ENCODE results near the gene EIF3A.
"Not testable (repeated sequence)": the region's sequence is repeated elsewhere in the genome, so short reads cannot be mapped to it uniquely, and the experiment has no call there.

EIF3A gene

DNA sequence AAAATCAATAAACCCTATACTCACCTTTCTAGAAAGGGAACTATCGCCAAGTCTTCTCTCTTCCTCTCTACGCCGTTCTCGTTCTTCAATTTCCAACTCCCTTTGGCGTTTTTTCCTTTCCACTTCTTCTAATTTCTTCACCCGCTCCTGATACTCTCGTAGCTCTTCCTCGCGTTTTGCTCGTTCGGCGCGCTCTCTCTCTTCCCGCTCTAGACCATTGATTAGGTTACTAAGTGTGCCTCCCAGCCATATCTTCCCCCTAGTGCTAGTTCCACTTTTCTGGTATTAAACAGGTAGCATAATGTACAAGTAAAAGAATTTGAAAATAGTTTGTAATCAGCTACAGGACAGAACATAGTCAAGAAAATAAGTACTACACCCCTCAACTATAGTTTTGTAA lies 30.8 kb downstream of the EIF3A start:
- no peak for DNase-seq

DNA sequence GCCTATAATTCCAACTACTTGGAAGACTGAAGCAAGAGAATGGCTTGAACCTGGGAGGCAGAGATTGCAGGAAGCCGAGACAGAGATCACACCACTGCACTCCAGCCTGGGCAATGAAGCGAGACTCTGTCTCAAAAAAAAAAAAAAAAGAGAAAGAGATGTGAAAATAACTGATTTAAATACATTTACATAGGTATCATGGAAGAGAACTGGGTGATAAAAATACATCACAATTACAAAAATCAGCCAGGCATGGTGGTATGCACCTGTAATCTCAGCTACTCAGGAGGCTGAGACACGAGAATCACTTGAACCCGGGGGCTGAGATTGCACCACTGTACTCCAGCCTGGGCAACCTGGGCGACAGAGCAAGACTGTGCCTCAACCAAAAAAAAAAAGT lies 31.3 kb downstream of the EIF3A start:
- DNase-seq, result no peak

DNA sequence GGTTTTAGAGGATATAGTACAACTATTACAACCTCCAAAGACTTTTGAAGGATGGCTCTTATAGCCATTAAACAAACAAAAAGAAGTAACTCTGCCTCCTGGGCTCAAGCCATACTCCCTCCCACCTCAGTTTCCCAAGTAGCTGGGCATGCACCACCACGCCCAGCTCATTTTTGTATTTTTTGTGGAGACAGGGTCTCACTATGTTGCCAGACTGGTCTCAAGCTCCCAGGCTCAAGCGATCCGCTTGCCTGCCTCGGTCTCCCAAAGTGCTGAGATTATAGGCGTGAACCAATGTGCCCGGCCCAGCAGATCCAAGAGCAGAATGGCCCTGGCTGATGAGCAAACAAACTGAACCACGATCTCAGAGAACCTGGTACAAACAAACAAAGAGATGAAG lies 35.1 kb downstream of the EIF3A start:
- no peak for DNase-seq

DNA sequence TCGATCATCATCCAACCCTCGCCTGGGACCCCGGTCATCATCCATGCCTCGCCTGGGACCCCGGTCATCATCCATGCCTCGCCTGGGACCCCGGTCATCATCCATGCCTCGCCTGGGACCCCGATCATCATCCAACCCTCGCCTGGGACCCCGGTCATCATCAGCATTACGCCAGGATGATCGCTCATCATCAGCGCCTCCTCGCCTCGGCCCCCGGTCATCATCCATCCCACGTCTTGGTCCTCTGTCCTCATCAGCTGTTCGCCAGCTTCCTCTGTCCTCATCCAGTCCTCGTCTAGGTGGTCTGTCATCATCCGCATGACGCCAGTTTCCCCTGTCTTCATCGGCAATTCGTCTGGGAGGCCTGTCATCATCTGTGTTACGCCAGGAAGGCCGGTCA lies 38.4 kb downstream of the EIF3A start:
- no peak for DNase-seq

DNA sequence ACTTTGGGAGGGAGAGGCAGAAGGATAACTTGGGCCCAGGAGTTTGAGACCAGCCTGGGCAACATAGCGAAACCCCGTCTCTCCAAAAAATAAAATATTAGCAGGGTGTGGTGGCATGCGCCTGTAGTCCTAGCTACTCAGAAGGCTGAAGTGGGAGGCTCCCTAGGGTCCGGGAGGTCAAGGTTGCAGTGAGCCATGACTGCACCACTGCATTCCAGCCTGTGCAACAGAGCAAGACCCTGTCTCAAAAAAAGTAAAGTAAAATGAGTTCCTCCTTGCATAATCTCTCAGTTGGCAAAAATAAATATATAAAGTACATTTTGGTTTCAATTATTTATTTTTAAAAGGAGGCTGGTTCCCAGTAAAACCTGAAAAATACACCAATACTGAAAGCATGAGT lies 39.3 kb downstream of the EIF3A start:
- DNase-seq, result no peak

DNA sequence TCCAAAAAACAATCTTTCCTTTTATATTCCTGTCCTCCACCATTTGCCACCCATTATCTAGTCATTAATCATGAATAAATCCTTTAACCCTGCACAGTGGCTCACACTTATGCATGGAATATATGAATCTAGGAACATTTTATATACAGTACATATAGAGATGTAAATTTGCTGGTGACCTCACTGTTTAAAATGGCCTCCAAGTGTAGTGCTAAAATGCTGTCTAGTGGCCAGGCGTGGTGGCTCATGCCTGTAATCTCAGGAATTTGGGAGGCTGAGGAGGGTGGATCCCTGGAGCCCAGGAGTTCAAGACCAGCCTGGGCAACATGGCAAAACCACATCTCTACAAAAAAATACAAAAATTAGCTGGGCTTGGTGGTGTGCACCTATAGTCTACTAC lies 41.5 kb downstream of the EIF3A start:
- no peak for DNase-seq

DNA sequence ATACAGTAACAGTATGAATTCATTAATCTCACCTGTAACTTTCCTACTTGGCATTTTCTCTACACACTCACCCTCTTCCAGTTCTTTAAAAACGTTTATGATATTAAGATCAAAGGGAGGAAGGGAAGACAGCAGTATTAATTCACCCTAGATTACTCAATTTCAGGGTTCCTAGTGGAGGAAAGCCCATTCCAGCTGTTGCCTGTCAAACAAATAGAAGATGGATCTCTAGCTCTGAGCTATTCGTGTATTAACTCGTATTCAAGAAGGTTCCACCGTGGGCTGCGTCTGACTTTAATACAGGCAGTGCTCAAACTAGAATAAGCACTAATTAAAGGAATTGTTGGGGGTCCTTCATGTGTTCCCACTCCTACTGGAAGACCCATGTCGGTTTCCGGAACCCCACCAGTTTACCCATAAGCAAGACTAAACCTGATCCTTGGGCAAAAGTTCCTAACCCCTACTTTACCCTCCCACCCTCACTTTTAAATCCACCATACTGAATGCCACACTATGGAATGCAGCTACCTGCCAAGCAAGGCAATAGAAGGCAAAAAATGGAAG lies 49.0 kb downstream of the EIF3A start:
- no peak for DNase-seq

DNA sequence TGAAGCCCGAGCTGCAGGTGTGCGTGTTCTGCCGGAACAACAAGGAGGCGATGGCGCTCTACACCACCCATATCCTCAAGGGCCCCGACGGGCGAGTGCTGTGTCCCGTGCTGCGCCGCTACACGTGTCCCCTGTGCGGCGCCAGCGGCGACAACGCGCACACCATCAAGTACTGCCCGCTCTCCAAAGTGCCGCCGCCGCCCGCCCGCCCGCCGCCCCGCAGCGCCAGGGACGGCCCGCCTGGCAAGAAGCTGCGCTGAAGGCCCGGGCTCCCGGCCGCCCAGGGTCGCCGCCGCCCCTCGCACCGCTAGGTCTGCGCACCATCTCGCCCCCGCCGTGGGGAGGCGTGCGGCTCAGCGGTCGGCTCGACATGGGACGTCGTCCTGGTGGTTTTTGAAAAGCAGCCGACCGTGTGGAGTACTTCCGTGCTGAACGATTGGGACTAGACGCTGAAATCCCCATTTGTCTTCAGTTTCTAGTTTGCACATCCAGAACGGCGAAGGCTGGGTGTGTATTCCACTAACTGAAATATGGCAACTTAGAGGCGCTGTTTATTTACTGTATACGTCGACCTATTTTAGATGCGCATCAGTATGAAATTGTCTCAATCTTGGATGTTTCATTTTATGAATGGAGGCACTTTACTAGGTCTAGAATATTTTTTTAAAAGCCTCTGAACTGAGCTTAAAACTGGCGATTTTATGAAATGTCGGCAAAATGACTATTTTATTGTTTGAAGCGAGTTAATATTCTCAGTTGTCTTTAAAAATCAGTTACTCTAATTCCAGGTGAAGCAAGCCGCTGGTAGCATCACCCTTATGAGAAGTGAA lies 50.0 kb downstream of the EIF3A start:
- no peak for DNase-seq

DNA sequence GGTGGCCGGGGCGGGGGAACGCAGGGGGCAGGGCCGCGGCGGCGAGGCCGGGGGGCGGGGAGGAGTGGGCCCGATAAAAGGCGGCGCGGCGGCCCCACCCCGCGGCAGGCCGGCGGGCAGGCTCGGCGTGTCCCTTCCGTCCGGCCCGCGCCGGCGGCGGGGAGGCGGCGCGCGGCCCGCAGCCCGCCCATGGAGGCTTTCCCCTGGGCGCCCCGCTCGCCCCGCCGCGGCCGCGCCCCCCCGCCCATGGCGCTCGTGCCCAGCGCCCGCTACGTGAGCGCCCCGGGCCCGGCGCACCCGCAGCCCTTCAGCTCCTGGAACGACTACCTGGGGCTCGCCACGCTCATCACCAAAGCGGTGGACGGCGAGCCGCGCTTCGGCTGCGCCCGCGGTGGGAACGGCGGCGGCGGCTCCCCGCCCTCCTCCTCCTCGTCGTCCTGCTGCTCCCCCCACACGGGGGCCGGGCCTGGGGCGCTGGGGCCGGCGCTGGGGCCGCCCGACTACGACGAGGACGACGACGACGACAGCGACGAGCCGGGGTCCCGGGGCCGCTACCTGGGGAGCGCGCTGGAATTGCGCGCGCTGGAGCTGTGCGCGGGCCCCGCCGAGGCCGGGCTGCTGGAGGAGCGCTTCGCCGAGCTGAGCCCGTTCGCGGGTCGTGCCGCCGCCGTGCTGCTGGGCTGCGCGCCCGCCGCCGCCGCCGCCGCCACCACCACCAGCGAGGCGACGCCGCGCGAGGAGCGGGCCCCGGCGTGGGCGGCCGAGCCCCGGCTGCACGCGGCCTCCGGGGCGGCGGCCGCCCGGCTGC lies 50.8 kb downstream of the EIF3A start, which contains the start of gene NANOS1:
Gene NANOS1 (plus strand): TSS at position 102 of the 808 bp plus-strand sequence. CDS start 88 bp downstream, at position 190.
- peak; percentile 49 for DNase-seq

DNA sequence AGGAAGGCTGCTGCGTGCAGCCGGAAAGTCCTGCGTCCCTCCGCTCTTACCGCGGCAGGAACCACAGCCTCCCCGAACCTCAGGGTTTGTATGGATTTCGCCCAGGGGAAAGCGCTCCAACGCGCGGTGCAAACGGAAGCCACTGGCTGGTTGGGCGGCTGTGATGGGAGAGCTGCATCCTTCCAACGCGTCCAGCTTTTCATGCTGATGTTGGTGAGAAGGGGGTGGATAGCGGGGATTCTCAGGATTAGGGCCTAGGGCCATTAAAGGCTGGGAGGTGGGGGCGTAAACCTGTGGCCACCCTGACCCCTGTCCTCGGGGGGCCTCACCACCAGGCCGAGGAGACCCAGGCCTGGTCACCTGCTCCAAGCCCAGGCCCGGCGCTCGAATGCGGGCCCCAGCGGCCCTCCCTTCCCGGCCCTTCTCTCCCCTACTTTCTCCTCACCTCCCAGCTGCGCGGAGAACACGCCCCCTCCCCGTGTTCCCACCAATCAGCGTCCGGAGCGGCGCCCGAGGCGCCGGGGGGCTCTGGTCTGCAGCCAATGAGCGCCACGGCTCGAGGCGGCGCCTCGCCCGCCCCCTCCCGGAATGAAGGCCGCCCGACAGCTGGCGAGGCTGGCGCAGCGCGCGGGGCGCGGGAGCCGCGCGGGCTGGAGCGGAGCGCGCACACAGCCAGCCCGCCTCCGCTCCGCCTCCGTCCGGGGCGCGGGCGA lies 51.6 kb downstream of the EIF3A start:
- DNase-seq, result peak; percentile 67

DNA sequence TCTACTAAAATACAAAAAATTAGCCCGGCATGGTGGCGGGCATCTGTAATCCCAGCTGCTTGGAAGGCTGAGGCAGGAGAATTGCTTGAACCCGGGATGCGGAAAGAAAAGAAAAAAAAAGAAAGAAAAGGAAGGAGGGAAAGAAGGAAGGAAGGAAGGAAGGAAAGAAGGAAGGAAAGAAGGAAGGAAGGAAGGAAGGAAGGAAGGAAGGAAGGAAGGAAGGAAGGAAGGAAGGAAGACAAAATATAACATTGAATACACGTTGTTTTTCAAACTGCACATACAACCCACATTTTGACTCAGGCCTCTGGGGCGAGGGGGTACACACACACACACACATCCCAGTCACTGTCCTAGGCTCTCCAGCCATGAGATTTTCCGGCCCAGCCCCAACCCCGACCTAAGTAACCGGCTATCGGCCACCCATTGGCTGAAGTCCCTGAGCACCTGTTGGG lies 52.1 kb downstream of the EIF3A start:
- DNase-seq, result not testable (repeated sequence)

DNA sequence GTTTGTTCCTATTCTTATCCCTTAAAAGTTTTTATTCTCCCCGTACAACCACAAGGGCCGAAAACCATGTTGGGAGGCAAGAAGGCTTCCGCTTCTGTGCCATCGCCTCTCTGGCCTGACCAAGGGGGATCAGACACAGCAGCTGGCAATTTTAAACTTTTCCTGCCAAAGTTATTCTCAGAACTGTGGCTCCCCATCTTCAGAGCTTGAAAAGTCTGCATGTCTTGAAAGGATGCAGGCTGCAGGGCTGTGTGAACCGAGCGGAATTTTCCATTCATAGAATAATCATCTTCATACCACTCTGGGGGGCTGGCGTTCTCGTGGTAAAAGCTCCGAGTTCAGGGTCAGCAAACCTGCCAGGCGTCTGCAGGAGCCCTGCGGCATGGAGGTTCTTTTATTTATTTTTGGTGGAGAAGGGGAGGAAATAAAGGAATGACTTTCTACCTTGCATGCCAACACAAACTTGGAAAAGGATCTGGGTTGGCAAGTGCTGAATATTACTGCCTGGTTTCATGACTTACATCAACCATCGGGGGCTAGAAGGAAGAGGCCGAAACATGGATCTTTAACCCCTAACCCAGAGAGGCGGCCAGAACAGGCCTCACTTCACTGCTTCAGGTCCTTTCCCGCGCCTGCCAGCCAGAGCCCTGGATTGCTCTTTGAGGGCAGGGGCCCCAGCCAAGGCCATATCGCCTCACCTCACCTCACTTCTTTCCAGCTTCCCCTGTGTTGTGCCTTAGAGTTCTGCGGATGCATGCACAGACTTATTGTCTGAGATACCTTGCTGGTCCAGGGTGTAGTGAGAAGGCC lies 54.1 kb downstream of the EIF3A start:
- DNase-seq, result no peak

DNA sequence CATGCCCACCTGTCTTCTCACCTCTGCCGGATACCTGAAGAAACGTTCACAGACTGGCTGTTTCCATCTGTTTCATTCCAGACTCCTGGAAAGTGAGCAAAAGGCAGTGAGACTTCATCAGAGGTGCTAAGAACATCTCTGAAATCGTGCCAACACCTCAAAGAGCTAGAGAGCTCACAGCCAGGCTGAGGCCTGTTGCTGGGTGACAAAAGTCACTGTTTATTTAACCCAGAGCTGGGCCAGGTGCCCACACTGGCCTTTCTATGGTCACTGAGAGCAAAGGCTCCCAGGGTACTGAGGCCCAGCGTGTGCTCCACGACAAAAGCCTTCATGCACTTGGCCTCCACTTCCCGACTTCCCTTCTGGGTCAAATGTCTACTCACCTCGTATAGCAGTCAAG lies 54.8 kb downstream of the EIF3A start:
- DNase-seq, result no peak

DNA sequence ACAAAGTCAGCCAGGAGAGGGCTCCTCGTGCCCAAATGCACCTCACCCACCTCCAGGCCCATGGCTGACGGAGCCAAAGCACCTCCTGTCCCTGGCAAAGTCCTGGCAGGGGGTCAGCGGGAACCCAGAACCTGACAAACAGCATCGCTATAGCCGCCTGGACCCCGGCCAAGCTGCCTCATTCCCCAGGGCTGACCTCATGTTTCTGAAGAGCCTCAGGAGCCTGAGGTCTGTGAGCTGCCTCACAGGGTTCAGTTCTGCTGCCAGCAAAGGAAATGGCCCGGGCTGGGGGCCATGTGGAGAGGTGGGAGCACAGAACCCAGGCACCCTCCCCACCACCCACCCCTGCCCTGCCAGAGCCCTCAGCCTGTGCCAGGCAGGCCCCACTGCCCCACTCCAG lies 55.3 kb downstream of the EIF3A start:
- DNase-seq, result no peak

DNA sequence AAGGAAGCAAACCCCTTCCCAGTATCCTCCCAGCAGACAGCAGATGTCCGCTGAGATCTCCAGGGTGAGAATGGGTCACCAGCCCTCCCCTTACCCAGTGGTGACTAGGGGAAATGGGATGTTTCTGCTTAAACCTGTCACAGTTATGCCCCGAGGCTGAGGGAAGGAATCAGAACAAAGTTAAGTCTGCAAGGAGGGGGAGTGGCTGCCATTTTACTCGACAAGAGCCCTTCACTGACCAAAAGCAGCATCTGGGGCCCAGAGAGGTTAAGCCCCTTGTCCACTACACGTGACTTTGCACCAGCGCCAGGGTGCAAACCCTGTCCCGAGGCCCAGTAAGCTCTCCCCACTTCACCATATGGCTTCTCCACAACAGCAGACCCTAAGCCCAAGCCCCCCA lies 55.7 kb downstream of the EIF3A start:
- no peak for DNase-seq

DNA sequence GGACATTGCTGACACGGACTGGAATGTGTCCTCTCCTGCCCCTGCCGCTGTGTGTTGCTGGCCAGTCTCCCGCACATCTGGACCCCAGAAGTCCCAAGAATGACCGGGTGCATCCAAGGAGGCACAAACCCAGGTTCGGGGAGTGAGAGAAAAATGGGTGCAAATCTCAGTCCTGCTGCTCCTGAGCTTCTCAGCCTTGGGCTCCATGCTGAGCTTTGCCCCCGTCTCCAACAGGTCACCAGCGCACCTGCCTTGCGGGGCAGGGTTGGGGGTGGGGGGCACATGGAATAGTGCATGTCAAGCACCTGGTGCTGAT lies 57.1 kb downstream of the EIF3A start:
- DNase-seq, result no peak

DNA sequence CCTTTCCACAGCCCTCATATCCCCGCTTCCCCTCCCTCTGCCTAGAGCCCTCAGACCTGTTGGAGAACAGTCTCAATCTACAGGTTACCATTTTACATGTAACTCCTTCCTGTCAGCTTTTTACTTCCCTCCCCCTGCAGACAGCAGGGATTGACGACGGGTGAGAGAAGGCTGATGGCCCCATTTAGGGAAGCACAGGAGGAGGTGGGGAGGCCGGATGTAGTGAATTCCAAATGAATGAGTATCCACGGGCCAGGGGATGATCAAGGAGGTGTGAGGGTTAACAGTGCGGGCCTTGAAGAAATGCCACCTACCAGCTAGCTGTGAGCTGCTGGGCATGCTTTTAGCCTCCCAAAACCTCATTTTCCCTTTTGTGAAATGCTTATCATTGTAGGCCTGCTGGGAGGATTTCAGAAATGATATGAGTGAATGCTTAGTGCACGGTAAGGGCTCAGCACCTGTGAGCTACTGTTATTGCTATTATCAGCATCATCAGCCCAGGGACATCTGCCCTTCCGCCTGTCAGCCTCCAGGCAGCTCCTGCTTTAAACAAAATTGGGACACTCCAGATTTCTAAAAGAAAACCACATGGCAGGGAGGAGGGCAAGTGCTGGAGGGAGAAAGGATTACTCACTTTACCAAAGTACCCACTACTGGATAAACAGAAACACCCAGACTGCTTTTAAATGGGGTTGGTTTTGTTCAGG lies 57.6 kb downstream of the EIF3A start:
- DNase-seq, result no peak

DNA sequence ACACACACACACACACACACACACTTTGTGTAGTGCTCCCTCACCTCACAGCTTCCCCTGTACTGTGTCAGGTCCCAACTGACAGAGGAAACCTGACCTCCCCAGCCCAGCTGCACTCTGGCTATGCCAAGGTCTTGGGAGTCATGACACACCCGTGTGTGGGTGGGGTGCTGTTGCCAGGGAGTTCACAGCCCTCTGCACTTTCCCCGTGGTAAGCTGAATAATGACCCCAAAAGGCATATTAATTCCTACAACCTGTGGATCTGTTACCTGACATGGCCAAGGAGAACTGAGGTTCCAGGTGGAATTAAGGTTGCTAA lies 60.0 kb downstream of the EIF3A start:
- DNase-seq, result no peak

DNA sequence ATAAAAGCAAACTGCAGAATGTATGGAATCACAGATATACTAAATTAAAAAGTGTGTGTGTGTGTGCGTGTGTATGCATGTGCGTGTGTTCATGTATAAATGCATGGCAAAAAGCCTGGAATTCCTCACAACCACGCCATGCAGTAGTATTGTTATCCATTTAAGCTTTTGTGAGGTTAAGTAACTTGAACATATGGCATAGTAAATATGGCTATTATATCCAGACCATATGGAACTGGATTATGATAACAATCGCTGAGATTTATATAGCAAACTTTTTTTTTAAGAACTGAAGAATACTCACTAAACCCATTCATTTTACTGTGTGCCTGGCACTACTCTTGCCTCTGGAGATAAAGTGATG lies 73.4 kb downstream of the EIF3A start:
- DNase-seq, result no peak

DNA sequence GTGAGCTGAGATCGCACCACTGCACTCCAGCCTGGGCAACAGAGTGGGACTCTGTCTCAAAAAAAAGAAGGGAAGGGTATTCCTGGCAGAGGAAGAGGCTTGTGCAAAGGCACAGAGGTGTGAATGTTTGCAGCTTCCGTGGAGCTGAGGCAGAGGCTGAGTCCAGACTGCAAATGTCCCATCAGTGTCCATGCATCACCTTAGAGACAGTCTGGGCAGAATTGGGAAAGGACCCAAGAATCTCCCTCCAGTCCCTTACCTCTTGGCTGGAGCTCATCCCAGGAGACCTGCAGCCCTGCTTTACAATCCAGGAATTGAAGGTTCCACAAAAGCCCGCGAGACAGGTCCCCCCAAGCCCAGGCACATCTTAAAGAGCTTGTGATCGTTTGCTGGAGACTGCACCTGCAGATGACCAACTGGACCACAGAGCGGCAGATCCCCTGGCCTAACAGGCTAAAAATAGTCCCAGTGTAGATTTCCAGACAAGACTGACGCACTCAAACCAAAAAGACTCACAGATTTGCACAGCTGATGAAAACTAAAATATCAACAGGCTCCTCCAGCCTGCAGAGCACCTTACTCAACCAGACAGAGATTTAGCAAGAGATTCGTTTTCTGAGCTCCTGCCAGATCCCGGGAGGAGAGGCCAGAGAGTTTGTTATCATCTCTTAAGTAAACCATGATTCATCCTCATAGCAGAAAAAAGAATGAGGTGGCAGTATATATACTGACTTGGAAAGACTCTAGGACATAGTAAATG lies 74.0 kb downstream of the EIF3A start:
- DNase-seq, result no peak

DNA sequence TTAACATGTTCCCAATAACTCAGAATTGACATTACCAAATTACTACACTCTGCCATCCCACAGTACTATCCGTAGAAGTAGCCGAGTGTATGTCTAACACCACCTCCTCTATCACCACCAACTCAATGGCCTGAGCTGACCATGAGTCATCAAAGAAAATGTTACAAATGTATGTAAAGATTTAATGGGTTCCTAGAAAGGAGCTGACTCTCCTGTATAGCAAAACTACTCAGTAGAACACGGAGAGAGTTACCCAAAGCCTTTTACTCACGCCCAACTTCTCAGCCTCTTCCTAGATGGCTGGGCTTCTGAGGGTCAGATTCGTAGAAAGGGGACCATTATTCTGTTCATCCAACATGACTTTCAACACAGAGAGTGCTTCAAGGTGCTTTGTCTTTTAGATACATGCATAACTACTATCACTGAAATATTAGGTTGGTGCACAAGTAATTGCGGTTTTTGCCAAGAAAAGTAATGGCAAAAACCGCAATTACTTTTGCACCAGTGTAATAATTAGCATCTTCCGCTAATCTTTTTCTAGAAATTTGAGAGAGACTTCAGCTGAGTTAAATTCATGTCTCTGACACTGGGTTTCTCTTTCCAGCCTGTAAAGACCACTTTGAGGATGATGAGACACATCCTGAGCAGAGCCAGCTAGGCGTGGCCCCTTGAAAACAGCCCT lies 75.1 kb downstream of the EIF3A start:
- no peak for DNase-seq

Measured in activated CD4-positive, CD25-positive, alpha-beta regulatory T cell treated with anti-CD3 and anti-CD28 coated beads, Interleukin-2, amount 50 U/mL, for 72 hours (primary cell).